A673 (cell line): ENCODE data around the gene KIF4B. TPM values are rescaled to one million over a fixed set of nuclear protein-coding genes. Genes with fewer than 3 reads are reported as not detected.
A peak's percentile ranks its signal among the peaks of the same experiment; 100 is the strongest.
"Not testable (repeated sequence)": the region's sequence is repeated elsewhere in the genome, so short reads cannot be mapped to it uniquely, and the experiment has no call there.

Experiments
- BruUV-seq: library from RNA; stranded (reverse); fragments of 400-500 nt; replicated peaks from 2 replicates; lab custom pipeline; 2021; lab: Mats Ljungman, UMichigan
- CTCF ChIA-PET: fragments of 300-600 bp; sonication (Branson Sonifier 250); formaldehyde crosslinking; loops from one replicate; lab custom pipeline; 2022; ENCODE audit warnings: antibody characterized with exemption; lab: Charles Lee
- POLR2A ChIA-PET: fragments of 300-600 bp; sonication (Branson Sonifier 250); formaldehyde crosslinking; loops from one replicate; lab custom pipeline; 2022; ENCODE audit warnings: antibody characterized with exemption; ENCODE audit not compliant: low non-redundant PET; lab: Charles Lee
- DNase-seq: peaks from one replicate; pipeline ENCODE4 v3.0.0-alpha.2; 2015; ENCODE audit warnings: low spot score
- H3K27ac ChIP-seq: fragments of 200-600 bp; sonication (generic); 2 replicates; pipeline ENCODE4 v1.5.1; 2016; ENCODE audit warnings: mixed run types, low read depth, mild to moderate bottlenecking, mixed read lengths, antibody characterized with exemption, low read length; ENCODE audit not compliant: poor library complexity, severe bottlenecking
- H3K27me3 ChIP-seq: fragments of 200-600 bp; sonication (generic); replicated peaks from 2 replicates; pipeline ENCODE4 v1.6.1; 2017; ENCODE audit warnings: mixed run types, low read depth, mild to moderate bottlenecking, mixed read lengths, antibody characterized with exemption, low read length; ENCODE audit not compliant: insufficient read depth, poor library complexity
- H3K36me3 ChIP-seq: fragments of 200-600 bp; sonication (generic); 2 replicates; pipeline ENCODE4 v1.6.1; 2016; ENCODE audit warnings: mixed run types, mild to moderate bottlenecking, mixed read lengths, antibody characterized with exemption, low read length; ENCODE audit not compliant: insufficient read depth, poor library complexity, severe bottlenecking
- H3K4me1 ChIP-seq: fragments of 200-600 bp; sonication (generic); 2 replicates; pipeline ENCODE4 v1.6.1; 2017; ENCODE audit warnings: mixed run types, mild to moderate bottlenecking, mixed read lengths, antibody characterized with exemption, low read length; ENCODE audit not compliant: insufficient read depth, poor library complexity, severe bottlenecking
- H3K4me3 ChIP-seq: fragments of 200-600 bp; sonication (generic); 2 replicates; pipeline ENCODE4 v1.5.1; 2016; ENCODE audit warnings: low read depth, mixed run types, mild to moderate bottlenecking, mixed read lengths, low read length; ENCODE audit not compliant: poor library complexity, severe bottlenecking
- H3K9me3 ChIP-seq: fragments of 200-600 bp; sonication (generic); 2 replicates; pipeline ENCODE4 v1.6.1; 2016; ENCODE audit warnings: mixed run types, low read depth, mild to moderate bottlenecking, mixed read lengths, antibody characterized with exemption, low read length; ENCODE audit not compliant: poor library complexity, severe bottlenecking
- EZH2 ChIP-seq: fragments of 200-600 bp; sonication (generic); IDR thresholded peaks from 2 replicates; pipeline ENCODE4 v1.6.1; 2017; ENCODE audit warnings: borderline replicate concordance, low read depth, mild to moderate bottlenecking, mixed read lengths, antibody characterized with exemption, low read length; ENCODE audit not compliant: poor library complexity, severe bottlenecking
- intact Hi-C: fragments of 100-400 bp; cut with micrococcal nuclease; formaldehyde crosslinking; loops from one replicate; pipeline ENCODE4 v1.10.0; 2022; ENCODE audit not compliant: unreplicated experiment
- total RNA-seq: library from RNA; stranded (reverse); gene quantifications from 2 replicates; pipeline ENCODE4 v1.2.3, GENCODE V29; 2021
- TF ChIP-seq, protein P1 (sequence below): fragments of 300-800, 200-600 bp; sonication (generic); conservative IDR thresholded peaks from 2 replicates; pipeline ENCODE4 v1.5.1; 2017; ENCODE audit warnings: low read depth, mild to moderate bottlenecking, antibody characterized with exemption, low read length, moderate library complexity, mixed read lengths

KIF4B gene
- total RNA-seq, 1 experiment from 2014 or later, result 0.77 TPM

DNA sequence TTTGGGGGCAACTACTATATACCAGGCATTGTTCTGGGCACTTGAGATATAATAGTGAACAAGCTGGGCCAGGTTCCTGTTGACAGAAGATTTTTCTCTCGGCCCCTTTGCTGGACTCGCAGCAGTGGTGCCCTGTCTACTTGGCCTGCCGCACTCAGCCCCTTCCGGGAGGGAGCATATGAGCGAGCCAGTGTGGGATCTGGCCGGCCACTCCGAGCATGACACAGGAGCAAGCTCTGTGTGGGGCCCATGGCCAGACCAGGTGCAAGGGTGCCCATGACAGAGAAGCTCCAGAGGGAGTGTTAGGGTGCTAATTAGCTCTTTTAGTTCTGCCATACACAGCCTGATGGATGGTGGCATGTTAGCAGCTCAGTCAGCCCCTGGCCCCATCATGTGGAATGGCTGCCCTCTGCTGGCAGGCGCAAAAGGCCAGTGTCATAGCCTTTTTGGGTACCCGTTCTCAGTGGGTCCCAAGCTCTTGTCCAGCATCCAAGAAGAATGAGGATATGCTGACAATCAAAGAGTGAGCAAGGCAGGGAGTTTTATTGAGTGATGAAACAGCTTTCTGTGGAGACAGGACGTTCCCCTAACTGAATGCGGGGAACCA, 9.3 kb upstream of the KIF4B start:
- H3K4me1 ChIP-seq, result no peaks in the 10 kb centered on the region
- ChIA-PET POLR2A (no interaction called here), CTCF (interaction anchor here (0.6 to 1.5 kb wide), 4 partner anchors 9 to 36 kb away, joined by 3 to 6 read pairs (median 4); no protein-coding TSS in a partner anchor)
- H3K36me3 ChIP-seq, result no peaks in the 10 kb centered on the region
- DNase-seq, result peak; percentile 48
- BruUV-seq, result no TSS peak
- no peaks in the 10 kb centered on the region for H3K27me3 ChIP-seq
- intact Hi-C loops, result loop anchor here (5.0 kb wide), 1 partner anchor 62 kb away; the partner anchor contains the start of gene MRPL22
- TF ChIP-seq, protein P1, sequence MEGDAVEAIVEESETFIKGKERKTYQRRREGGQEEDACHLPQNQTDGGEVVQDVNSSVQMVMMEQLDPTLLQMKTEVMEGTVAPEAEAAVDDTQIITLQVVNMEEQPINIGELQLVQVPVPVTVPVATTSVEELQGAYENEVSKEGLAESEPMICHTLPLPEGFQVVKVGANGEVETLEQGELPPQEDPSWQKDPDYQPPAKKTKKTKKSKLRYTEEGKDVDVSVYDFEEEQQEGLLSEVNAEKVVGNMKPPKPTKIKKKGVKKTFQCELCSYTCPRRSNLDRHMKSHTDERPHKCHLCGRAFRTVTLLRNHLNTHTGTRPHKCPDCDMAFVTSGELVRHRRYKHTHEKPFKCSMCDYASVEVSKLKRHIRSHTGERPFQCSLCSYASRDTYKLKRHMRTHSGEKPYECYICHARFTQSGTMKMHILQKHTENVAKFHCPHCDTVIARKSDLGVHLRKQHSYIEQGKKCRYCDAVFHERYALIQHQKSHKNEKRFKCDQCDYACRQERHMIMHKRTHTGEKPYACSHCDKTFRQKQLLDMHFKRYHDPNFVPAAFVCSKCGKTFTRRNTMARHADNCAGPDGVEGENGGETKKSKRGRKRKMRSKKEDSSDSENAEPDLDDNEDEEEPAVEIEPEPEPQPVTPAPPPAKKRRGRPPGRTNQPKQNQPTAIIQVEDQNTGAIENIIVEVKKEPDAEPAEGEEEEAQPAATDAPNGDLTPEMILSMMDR, result peak; percentile 62
- TF ChIP-seq EZH2, result no peak
- H3K9me3 ChIP-seq, result no peaks in the 10 kb centered on the region
- no peak overlapping the region for H3K27ac ChIP-seq
- no peak overlapping the region for H3K4me3 ChIP-seq

DNA sequence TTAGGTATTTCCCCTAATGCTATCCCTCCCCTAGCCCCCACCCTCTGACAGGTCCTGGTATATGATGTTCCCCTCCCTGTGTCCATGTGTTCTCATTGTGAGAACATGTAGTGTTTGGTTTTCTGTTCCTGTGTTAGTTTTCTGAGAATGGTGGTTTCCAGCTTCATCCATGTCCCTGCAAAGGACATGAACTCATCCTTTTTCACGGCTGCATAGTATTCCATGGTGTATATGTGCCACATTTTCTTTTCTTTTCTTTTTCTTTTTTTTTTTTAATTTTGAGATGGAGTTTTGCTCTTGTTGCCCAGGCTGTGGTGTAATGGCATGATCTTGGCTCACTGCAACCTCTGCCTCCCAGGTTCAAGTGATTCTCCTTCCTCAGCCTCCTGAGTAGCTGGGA, 7.3 kb upstream of the KIF4B start:
- DNase-seq, H3K27me3 ChIP-seq, BruUV-seq, intact Hi-C loops, H3K4me1 ChIP-seq, H3K27ac ChIP-seq, POLR2A ChIA-PET, H3K36me3 ChIP-seq, H3K9me3 ChIP-seq, H3K4me3 ChIP-seq, CTCF ChIA-PET: not testable (repeated sequence)

GRCh38 chr5:155008669-155009068, 4.9 kb upstream of the KIF4B start:
- H3K4me1 ChIP-seq, result no peaks in the 10 kb centered on the region
- H3K9me3 ChIP-seq, result no peaks in the 10 kb centered on the region
- no peak for TF ChIP-seq EZH2
- TF ChIP-seq, protein P1, result no peak
- CTCF ChIA-PET, result no interaction called here
- DNase-seq, result no peak
- no peaks in the 10 kb centered on the region for H3K27me3 ChIP-seq
- H3K4me3 ChIP-seq, result no peak overlapping the region
- POLR2A ChIA-PET, result no interaction called here
- intact Hi-C loops, result no loop called here
- no peaks in the 10 kb centered on the region for H3K36me3 ChIP-seq
- no TSS peak for BruUV-seq
- no peak overlapping the region for H3K27ac ChIP-seq

DNA sequence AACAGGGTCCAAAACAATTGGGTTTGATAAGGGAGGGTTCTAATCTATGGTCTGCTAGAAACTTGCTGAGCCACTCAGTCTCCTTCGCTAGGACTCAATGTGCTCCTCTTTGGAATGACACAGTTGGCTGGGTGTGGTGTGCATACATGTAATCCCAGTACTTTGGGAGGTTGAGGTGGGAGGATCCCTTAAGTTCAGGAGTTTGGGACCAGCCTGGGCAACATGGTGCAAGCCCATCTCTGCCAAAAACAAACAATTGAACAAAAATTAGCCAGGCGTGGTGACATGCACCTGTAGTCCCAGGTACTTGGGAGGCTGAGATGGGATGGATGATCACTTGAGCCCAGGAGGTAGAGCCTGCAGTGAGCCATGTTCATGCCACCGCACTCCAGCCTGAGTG, 2.7 kb upstream of the KIF4B start:
- CTCF ChIA-PET, result no interaction called here
- TF ChIP-seq, protein P1, result no peak
- no peak for TF ChIP-seq EZH2
- Histone ChIP-seq H3K36me3 (no peaks in the 10 kb centered on the region), H3K27ac (no peak overlapping the region), H3K4me1 (no peaks in the 10 kb centered on the region), H3K9me3 (no peaks in the 10 kb centered on the region), H3K27me3 (no peaks in the 10 kb centered on the region), H3K4me3 (no peak overlapping the region)
- intact Hi-C loops, result no loop called here
- POLR2A ChIA-PET, result no interaction called here
- BruUV-seq, result no TSS peak
- DNase-seq, result no peak
